ENCODE data around the gene YRDC. TPM values are rescaled to one million over a fixed set of nuclear protein-coding genes. Genes with fewer than 3 reads are reported as not detected.

Gene YRDC, protein sequence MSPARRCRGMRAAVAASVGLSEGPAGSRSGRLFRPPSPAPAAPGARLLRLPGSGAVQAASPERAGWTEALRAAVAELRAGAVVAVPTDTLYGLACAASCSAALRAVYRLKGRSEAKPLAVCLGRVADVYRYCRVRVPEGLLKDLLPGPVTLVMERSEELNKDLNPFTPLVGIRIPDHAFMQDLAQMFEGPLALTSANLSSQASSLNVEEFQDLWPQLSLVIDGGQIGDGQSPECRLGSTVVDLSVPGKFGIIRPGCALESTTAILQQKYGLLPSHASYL
- total RNA-seq, result 19.9 and 20.1 TPM in 2 replicates

DNA sequence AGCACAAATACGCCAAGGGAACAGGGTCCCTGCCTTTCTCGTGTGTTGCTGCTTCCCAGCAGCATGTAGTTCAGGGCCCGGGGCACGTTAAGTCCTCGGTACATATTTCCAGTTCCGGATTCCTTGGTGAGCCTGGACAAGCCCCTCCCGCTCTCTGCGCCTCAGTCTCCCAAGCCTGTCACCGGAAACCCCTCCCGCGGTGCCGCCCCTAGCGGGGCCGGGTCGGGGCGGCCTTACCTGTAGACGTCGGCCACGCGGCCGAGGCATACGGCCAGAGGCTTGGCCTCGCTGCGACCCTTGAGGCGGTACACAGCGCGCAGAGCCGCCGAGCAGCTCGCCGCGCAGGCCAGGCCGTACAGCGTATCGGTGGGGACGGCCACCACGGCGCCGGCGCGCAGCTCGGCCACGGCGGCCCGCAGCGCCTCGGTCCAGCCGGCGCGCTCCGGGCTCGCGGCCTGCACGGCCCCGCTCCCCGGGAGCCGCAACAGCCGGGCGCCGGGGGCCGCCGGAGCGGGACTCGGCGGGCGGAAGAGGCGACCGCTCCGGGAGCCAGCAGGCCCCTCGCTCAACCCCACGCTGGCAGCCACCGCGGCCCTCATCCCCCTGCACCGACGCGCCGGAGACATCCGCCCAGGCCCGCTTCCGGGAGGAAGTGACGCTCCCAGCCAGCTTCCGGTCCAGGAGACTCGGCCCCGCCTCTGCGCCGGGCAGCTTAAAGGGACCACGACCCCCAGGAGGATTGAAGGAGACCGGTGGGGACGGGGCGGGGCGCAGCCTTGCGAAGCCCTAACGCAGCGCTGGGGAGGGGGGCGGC lies at the start of gene YRDC, which contains the start of gene C1orf122:
Gene YRDC (minus strand): TSS at position 654 of the 814 bp plus-strand sequence. CDS start 28 bp downstream, at position 626.
Gene C1orf122 (plus strand): TSS at position 236 of the 814 bp plus-strand sequence. CDS start 615 bp downstream, outside the sequence.

DNA sequence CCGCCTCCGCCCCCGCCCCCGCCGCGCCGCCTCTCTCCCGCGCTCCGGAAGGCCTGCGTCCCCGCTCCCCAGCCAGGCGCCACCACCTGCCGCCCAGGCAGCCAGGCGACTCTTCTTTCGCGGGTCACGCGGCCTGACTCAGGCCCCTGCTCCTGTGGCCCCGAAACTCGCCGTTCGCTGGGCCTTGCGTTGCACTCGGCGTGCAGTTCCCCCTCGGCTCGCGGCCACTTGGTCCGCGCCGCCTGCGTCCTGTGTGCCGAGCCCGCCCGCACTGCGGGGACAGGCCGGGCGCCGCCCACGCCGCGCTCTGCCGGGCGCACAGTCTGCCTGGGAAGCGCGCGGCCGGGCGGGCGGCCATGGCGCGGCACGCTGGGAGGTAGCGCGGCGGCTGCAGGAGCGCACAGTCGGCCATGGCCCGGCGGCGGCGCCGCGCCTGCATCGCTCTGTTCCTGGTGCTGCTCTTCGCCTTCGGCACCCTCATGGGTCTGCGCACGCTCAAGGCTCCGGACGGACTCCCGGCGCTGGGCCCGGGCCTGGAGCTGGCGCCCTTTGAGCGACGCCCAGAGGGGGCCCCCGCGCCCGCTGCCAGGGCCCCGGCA lies 14.1 kb downstream of the YRDC start, which contains the start of gene MANEAL:
Gene MANEAL (plus strand): TSS at position 75 of the 599 bp plus-strand sequence. CDS start 336 bp downstream, at position 411.

DNA sequence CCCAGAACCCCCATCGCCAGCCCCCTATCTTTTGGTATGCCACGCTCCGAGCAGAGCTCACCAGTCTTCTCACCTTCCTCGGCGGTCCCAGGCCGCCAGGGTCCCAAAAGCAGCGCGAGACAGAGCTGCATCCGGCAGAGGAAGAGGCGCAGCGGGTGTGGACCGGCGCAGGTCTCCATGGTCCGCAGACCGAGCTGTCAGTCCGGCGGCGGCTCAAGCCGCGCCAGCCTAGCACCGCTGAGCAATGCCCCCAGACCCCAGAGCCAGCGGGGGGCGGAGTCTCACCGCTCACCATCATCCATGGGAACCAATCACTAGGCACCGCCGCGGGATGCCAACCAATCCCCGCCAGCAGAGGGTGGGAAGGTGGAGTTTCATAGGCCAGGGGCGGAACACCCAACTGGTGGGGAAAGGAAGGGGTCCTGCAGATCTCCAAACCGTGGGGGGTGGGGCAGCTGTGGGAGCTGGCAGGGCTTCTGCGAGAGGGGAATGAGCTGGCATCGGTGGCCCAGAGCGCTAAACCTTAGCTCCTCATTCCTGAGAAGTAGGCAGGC lies 43.0 kb downstream of the YRDC start, which contains the start of gene EPHA10:
Gene EPHA10 (minus strand): TSS at position 233 of the 554 bp plus-strand sequence. CDS start 54 bp downstream, at position 179.

Other genes with a start within 250 kb of the YRDC start
- gene GNL2, start 212.3 kb downstream of the YRDC start, total RNA-seq, result 44.5 and 81.6 TPM in 2 replicates
- gene RSPO1, start 173.3 kb downstream of the YRDC start, total RNA-seq, result not detected in 2 replicates
- gene CDCA8, start 115.7 kb downstream of the YRDC start, total RNA-seq, result 0.30 and 7.3 TPM in 2 replicates
- not detected in 2 replicates for gene EPHA10, start 43.1 kb downstream of the YRDC start, total RNA-seq
- 0.30 and 0.69 TPM in 2 replicates for gene MANEAL, start 14.4 kb downstream of the YRDC start, total RNA-seq
- 22.6 and 316 TPM in 2 replicates for gene C1orf122, start 418 bp downstream of the YRDC start, total RNA-seq
- 4.2 and 6.7 TPM in 2 replicates for gene MTF1, start 51.4 kb upstream of the YRDC start, total RNA-seq
- gene INPP5B, start 138.8 kb upstream of the YRDC start, total RNA-seq, result 20.8 and 25.8 TPM in 2 replicates
- 95.9 and 127 TPM in 2 replicates for gene SF3A3, start 181.8 kb upstream of the YRDC start, total RNA-seq
- gene FHL3, start 197.3 kb upstream of the YRDC start, total RNA-seq, result 7.7 and 20.3 TPM in 2 replicates
- 35.9 and 50.8 TPM in 2 replicates for gene UTP11, start 204.5 kb upstream of the YRDC start, total RNA-seq
- gene POU3F1, start 238.6 kb upstream of the YRDC start, total RNA-seq, result 0.09 TPM in 1 of 2 replicates, not detected in the other